Liver (tissue), 9 donors: ENCODE data around the gene ECPAS. TPM values are rescaled to one million over a fixed set of nuclear protein-coding genes. Genes with fewer than 3 reads are reported as not detected.
A peak's percentile ranks its signal among the peaks of the same experiment; 100 is the strongest.

Source experiments
- DNase-seq: peaks from one replicate; pipeline ENCODE4 v3.0.0-alpha.2; 2017; ENCODE audit warnings: low spot score
- H3K27ac ChIP-seq, 2 donors: one replicate each; pipeline ENCODE4 v1.7.0; 2013; ENCODE audit warnings: inconsistent platforms in 2 of 2, low read length in 2 of 2, control low read depth in 1 of 2, low read depth in 1 of 2, mild to moderate bottlenecking in 1 of 2
- H3K27me3 ChIP-seq, 4 donors: one replicate each; pipeline versions ENCODE4 v1.6.1 to v1.7.0; 2013; ENCODE audit warnings: low read length in 3 of 4, inconsistent platforms in 1 of 4, mild to moderate bottlenecking in 1 of 4, moderate library complexity in 1 of 4; ENCODE audit not compliant: control insufficient read depth in 4 of 4, insufficient read depth in 4 of 4
- H3K36me3 ChIP-seq, 4 donors: one replicate each; pipeline versions ENCODE4 v1.6.1 to v1.7.0; 2013; ENCODE audit warnings: low read length in 3 of 4, mild to moderate bottlenecking in 3 of 4, low read depth in 1 of 4, moderate library complexity in 1 of 4; ENCODE audit not compliant: control insufficient read depth in 4 of 4, insufficient read depth in 3 of 4
- H3K4me1 ChIP-seq, 4 donors: one replicate each; pipeline versions ENCODE4 v1.6.1 to v1.7.0; 2013; ENCODE audit warnings: low read length in 3 of 4, mild to moderate bottlenecking in 3 of 4, moderate library complexity in 1 of 4; ENCODE audit not compliant: control insufficient read depth in 4 of 4, insufficient read depth in 4 of 4
- H3K4me3 ChIP-seq, 3 donors: one replicate each; pipeline versions ENCODE4 v1.6.1 to v1.7.0; 2013; ENCODE audit warnings: low read length in 3 of 3, control low read depth in 1 of 3, low read depth in 1 of 3, mild to moderate bottlenecking in 1 of 3
- H3K9ac ChIP-seq, 2 donors: one replicate each; pipeline ENCODE4 v1.7.0; 2013; ENCODE audit warnings: low read length in 2 of 2, mild to moderate bottlenecking in 2 of 2, moderate library complexity in 2 of 2, control low read depth in 1 of 2, low read depth in 1 of 2
- H3K9me3 ChIP-seq, 4 donors: one replicate each; pipeline versions ENCODE4 v1.6.1 to v1.7.0; 2013; ENCODE audit warnings: low read length in 3 of 4; ENCODE audit not compliant: control insufficient read depth in 4 of 4
- CTCF ChIP-seq: fragments of 150-350 bp; IDR thresholded peaks from 2 replicates; pipeline ENCODE4 v1.5.1; 2017; ENCODE audit warnings: improper control_type of control experiment, low read depth, low read length; ENCODE audit not compliant: missing input control
- EGR1 ChIP-seq, 2 donors: IDR thresholded peaks; 2 replicates each; pipeline ENCODE4 v1.6.1; 2016 to 2018; ENCODE audit warnings: antibody characterized with exemption in 2 of 2, low read depth in 2 of 2
- FOXA1 ChIP-seq: IDR thresholded peaks from 2 replicates; pipeline ENCODE4 v1.6.1; 2016; ENCODE audit warnings: antibody characterized with exemption
- FOXA2 ChIP-seq: IDR thresholded peaks from 2 replicates; pipeline ENCODE4 v1.6.1; 2016; ENCODE audit warnings: antibody characterized with exemption
- GABPA ChIP-seq, 2 donors: IDR thresholded peaks in 1 of 2; conservative IDR thresholded peaks in 1 of 2; 2 replicates each; pipeline ENCODE4 v1.6.1; 2016; ENCODE audit warnings: antibody characterized with exemption in 2 of 2, mild to moderate bottlenecking in 1 of 2, moderate library complexity in 1 of 2
- HNF4A ChIP-seq, 2 donors: conservative IDR thresholded peaks; 2 replicates each; pipeline ENCODE4 v1.6.1; 2016; ENCODE audit warnings: antibody characterized with exemption in 2 of 2, mild to moderate bottlenecking in 2 of 2
- HNF4G ChIP-seq: IDR thresholded peaks from 2 replicates; pipeline ENCODE4 v1.6.1; 2016; ENCODE audit warnings: antibody characterized with exemption
- JUND ChIP-seq, 2 donors: IDR thresholded peaks; 2 replicates each; pipeline ENCODE4 v1.6.1; 2016; ENCODE audit warnings: antibody characterized with exemption in 2 of 2
- MAX ChIP-seq: IDR thresholded peaks from 2 replicates; pipeline ENCODE4 v1.6.1; 2016; ENCODE audit warnings: antibody characterized with exemption
- NR2F2 ChIP-seq: IDR thresholded peaks from 2 replicates; pipeline ENCODE4 v1.6.1; 2016; ENCODE audit warnings: antibody characterized with exemption
- RAD21 ChIP-seq, 2 donors: IDR thresholded peaks; 2 replicates each; pipeline ENCODE4 v1.6.1; 2016; ENCODE audit warnings: antibody characterized with exemption in 2 of 2, mild to moderate bottlenecking in 2 of 2
- REST ChIP-seq: IDR thresholded peaks from 2 replicates; pipeline ENCODE4 v1.6.1; 2016; ENCODE audit warnings: antibody characterized with exemption, mild to moderate bottlenecking
- RXRA ChIP-seq, 2 donors: IDR thresholded peaks; 2 replicates each; pipeline ENCODE4 v1.6.1; 2017 to 2018; ENCODE audit warnings: antibody characterized with exemption in 2 of 2, mild to moderate bottlenecking in 1 of 2
- SP1 ChIP-seq: IDR thresholded peaks from 2 replicates; pipeline ENCODE4 v1.6.1; 2018; ENCODE audit warnings: antibody characterized with exemption, mild to moderate bottlenecking
- TAF1 ChIP-seq: conservative IDR thresholded peaks from 2 replicates; pipeline ENCODE4 v1.6.1; 2016; ENCODE audit warnings: antibody characterized with exemption, mild to moderate bottlenecking
- YY1 ChIP-seq: IDR thresholded peaks from 2 replicates; pipeline ENCODE4 v1.6.1; 2016; ENCODE audit warnings: antibody characterized with exemption, mild to moderate bottlenecking
- ZBTB33 ChIP-seq: IDR thresholded peaks from 2 replicates; pipeline ENCODE4 v1.6.1; 2016; ENCODE audit warnings: antibody characterized with exemption
- WGBS: extraction: QIAGEN DNeasy Blood & Tissue Kit; methylation state at CpG from one replicate; pipeline ENCODE4 v1.1.7; 2013; 5-methylcytosine and 5-hydroxymethylcytosine counted together
- polyA plus RNA-seq, 2 donors: library from polyadenylated mRNA; stranded (reverse) in 1 of 2; unstranded in 1 of 2; fragments of 200-250 nt in 1 of 2; fragments of >200 nt in 1 of 2; fragmentation: Nextera tagmentation in 1 of 2; extraction: Ambion mirVana in 1 of 2; gene quantifications; one replicate each; pipeline versions ENCODE4 v1.2.1 to v1.2.3, GENCODE V29; 2013 to 2015
- total RNA-seq, 2 donors: library from RNA; depleted of rRNA; stranded (reverse); fragments of >200 nt; gene quantifications; one replicate each; pipeline ENCODE4 v1.2.3, GENCODE V29; 2014
- donor health status: healthy.
- donor health status: healthy.
- donor health status: healthy.
- donor health status: healthy.
- donor health status: healthy.

ECPAS gene
- total and polyA plus RNA-seq, 4 donors: 14.7 to 60.8 (median 26.3) TPM

GRCh38 chr9:111423389-111423788 is 60.8 kb downstream of the ECPAS start:
- Histone ChIP-seq H3K36me3 (peaks cover 8 to 58% (median 32%) of the 10 kb centered on the region in 4 donors), H3K9ac (no peak overlapping the region), H3K27ac (no peak overlapping the region), H3K4me3 (no peak overlapping the region), H3K27me3 (no peaks in the 10 kb centered on the region), H3K4me1 (no peaks in the 10 kb centered on the region), H3K9me3 (no peaks in the 10 kb centered on the region)
- TF ChIP-seq FOXA1: no peak
- no peak for TF ChIP-seq HNF4G
- TF ChIP-seq RAD21 (IDR thresholded peaks at IDR 0.05): no peak
- TF ChIP-seq RXRA (IDR thresholded peaks at IDR 0.05): peak; percentile 9 to 54
- no peak for TF ChIP-seq NR2F2
- TF ChIP-seq HNF4A (conservative IDR thresholded peaks at IDR 0.05): peak in 1 of 2 donors; percentile 17
- TF ChIP-seq YY1: no peak
- no peak for TF ChIP-seq CTCF
- no peak for DNase-seq
- 81% methylated on average over 3 of the region's 3 CpGs for WGBS

GRCh38 chr9:111414406-111414805 is 69.8 kb downstream of the ECPAS start:
- DNase-seq: no peak
- H3K27ac ChIP-seq: no peak overlapping the region
- H3K4me1 ChIP-seq: no peaks in the 10 kb centered on the region
- H3K4me3 ChIP-seq: no peak overlapping the region
- WGBS: 97% methylated on average over 11 of the region's 11 CpGs
- no peaks in the 10 kb centered on the region for H3K9me3 ChIP-seq
- peaks cover 14 to 79% (median 68%) of the 10 kb centered on the region in 4 donors for H3K36me3 ChIP-seq
- TF ChIP-seq REST (no peak), EGR1 (IDR thresholded peaks at IDR 0.05; ENCODE audit: low read depth in 2 of 2) (no peak), MAX (no peak), GABPA (IDR thresholded peaks at IDR 0.05 in 1 of 2, conservative IDR thresholded peaks at IDR 0.05 in 1 of 2) (no peak), YY1 (no peak), HNF4A (conservative IDR thresholded peaks at IDR 0.05) (no peak), ZBTB33 (no peak), NR2F2 (no peak), FOXA2 (no peak), HNF4G (no peak), RXRA (IDR thresholded peaks at IDR 0.05) (no peak), JUND (IDR thresholded peaks at IDR 0.05) (no peak), SP1 (no peak), TAF1 (no peak), CTCF (no peak)
- no peak overlapping the region for H3K9ac ChIP-seq
- H3K27me3 ChIP-seq: no peaks in the 10 kb centered on the region
